NT2/D1 (cell line): ENCODE measurements around the gene CEMIP.

Experiments used
- DNase-seq: peaks from one replicate; pipeline ENCODE4 v3.0.0-alpha.2; 2011; ENCODE audit warnings: low read depth, low spot score
- H3K27me3 ChIP-seq: 2 replicates; pipeline ENCODE4 v1.6.0; 2011; ENCODE audit warnings: mild to moderate bottlenecking; ENCODE audit not compliant: insufficient read length, insufficient read depth
- H3K36me3 ChIP-seq: 2 replicates; pipeline ENCODE4 v1.6.1; 2011; ENCODE audit warnings: mild to moderate bottlenecking, low read length, mixed read lengths; ENCODE audit not compliant: insufficient read depth, insufficient read length
- H3K4me1 ChIP-seq: 2 replicates; pipeline ENCODE4 v1.5.1; 2011; ENCODE audit not compliant: insufficient read depth, insufficient read length
- H3K4me3 ChIP-seq: 2 replicates; pipeline ENCODE4 v1.5.1; 2011; ENCODE audit warnings: low read depth; ENCODE audit not compliant: insufficient read length
- H3K9ac ChIP-seq: 2 replicates; pipeline ENCODE4 v1.6.0; 2011; ENCODE audit warnings: low read depth; ENCODE audit not compliant: insufficient read length
- H3K9me3 ChIP-seq: 2 replicates; pipeline ENCODE4 v1.5.1; 2011; ENCODE audit warnings: mild to moderate bottlenecking, low read length; ENCODE audit not compliant: insufficient read depth
- SUZ12 ChIP-seq: IDR thresholded peaks from 2 replicates; pipeline ENCODE4 v1.6.1; 2011; ENCODE audit not compliant: insufficient read length, insufficient read depth; ENCODE audit errors: extremely low read depth
- YY1 ChIP-seq: IDR thresholded peaks from 2 replicates; pipeline ENCODE4 v1.6.1; 2011; ENCODE audit not compliant: insufficient read length, insufficient read depth
- ZNF274 ChIP-seq: IDR thresholded peaks from 2 replicates; pipeline ENCODE4 v1.6.1; 2011; ENCODE audit warnings: mild to moderate bottlenecking, low read depth, low read length

The CEMIP gene

DNA sequence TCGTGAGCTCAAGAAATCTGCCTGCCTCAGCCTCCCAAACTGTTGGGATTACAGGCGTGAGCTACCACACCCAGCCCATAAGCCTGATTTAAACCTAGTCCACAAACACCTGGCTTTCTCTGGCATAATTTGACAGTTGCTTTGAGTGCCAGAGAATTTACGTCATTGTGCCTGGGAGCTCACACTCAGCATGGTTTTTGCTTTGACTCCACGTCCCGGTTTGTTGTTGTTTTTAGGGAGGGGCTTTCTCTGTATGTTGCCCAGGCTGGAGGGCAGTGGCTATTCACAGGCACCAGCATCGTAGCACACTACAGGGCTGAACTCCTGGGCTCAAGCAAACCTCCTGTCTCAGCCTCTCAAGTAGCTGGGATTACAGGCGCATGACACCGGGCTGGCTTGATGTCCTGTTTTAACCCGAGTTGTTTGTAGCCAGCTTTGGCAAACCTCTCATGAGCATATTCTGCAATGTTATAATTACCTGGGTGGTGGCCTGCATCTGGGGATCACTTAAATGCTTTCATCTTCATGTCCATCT is 32.7 kb downstream of the CEMIP start:
- Histone ChIP-seq H3K9me3 (no peaks in the 10 kb centered on the region), H3K4me1 (no peaks in the 10 kb centered on the region), H3K36me3 (no peaks in the 10 kb centered on the region), H3K27me3 (no peaks in the 10 kb centered on the region), H3K4me3 (no peak overlapping the region), H3K9ac (no peak overlapping the region)
- DNase-seq: no peak
- no peak for TF ChIP-seq ZNF274
- no peak for TF ChIP-seq YY1
- no peak for TF ChIP-seq SUZ12

DNA sequence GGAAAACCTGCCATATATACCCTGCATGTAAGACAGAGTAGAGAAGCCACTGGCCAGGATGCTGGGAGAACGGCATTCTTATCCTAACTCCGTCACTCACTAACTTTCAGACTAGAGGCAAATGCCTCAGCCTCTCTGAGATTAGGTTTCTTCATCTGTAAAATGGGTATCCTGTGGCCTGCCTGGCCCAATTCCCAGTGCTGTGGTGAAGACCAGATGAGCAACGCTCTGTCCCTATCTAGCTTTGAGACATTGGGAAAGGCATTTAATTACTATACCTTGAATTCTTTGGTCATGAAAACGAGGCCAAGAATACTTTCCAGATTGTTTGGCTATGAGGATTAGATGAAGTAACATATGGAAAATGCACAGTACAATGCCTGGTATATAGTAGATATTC is 35.9 kb downstream of the CEMIP start:
- DNase-seq: no peak
- Histone ChIP-seq H3K36me3 (no peaks in the 10 kb centered on the region), H3K4me3 (no peak overlapping the region), H3K4me1 (no peaks in the 10 kb centered on the region), H3K9ac (no peak overlapping the region), H3K9me3 (no peaks in the 10 kb centered on the region), H3K27me3 (no peaks in the 10 kb centered on the region)
- no peak for TF ChIP-seq YY1
- TF ChIP-seq SUZ12: no peak

DNA sequence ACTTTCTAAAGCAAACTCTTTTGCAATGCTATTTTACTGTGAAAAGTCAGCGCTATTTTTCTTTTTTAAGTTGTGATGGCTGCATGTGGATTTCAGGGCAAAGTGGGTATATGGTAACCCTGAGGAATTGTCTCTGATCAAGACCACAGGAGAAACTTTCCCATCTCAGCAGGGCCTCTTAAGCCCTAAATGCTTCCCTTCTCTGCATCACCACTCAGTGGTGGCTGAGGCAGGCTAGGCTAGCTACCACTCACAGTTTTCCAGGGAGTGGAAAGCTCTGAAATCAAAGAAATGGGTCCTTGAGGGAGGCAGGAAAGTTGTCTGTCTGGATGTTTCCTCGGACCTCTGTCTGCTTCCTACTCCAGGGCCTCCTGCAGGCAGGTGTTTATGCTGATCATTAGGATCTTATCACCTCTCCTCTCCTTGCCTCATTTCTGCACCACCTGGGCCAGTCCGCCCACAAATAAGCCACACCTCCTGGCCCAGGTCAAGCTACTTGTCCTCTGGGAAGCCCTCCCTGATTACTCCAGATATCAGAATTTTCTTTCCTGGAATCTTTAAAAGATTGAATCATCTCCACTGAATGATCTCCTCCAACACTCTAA is 37.0 kb downstream of the CEMIP start:
- TF ChIP-seq YY1: no peak
- no peak for TF ChIP-seq SUZ12
- TF ChIP-seq ZNF274: no peak
- Histone ChIP-seq H3K9ac (no peak overlapping the region), H3K4me3 (no peak overlapping the region), H3K27me3 (no peaks in the 10 kb centered on the region), H3K36me3 (no peaks in the 10 kb centered on the region), H3K4me1 (no peaks in the 10 kb centered on the region), H3K9me3 (no peaks in the 10 kb centered on the region)
- DNase-seq: no peak

DNA sequence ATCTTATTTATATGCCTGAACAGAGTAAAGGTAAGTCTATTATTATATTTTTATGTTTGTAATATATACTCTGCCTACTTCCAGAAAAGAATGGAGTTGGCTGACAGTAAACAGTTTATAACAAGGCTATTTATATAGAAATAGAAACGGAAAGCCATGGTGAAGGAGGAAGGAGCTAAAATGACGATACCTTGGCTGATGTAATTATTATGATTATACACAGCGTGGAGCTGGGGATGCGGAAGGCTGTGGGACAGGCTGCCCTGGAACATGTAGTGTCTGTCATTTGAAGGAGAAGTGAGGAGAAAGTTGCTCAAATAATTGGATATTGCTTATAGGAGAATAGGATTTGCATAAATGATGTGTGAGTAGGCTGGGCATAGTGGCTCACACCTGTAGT is 37.8 kb downstream of the CEMIP start:
- TF ChIP-seq YY1: no peak
- no peak for TF ChIP-seq ZNF274
- no peak overlapping the region for H3K9ac ChIP-seq

DNA sequence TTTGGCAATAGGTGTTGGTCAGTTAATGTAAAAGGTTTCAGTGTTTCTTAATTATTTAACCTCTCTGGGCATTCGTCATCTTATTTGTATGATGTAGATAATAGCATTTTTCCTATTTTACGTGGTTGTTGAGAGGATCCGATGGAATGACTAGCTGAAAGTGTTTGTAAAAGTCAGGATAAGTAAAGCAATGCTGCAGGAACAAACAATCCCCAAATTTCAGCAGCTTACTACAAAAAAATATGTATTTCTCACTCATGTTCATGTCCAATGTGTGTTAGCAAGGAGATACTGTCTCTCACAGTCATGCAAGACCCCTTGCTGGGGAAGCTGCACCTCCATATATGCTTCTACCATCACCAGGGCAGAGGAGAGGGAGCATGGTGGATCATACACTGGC is 38.7 kb downstream of the CEMIP start:
- Histone ChIP-seq H3K4me1 (no peaks in the 10 kb centered on the region), H3K36me3 (no peaks in the 10 kb centered on the region), H3K9me3 (no peaks in the 10 kb centered on the region), H3K9ac (no peak overlapping the region), H3K27me3 (no peaks in the 10 kb centered on the region), H3K4me3 (no peak overlapping the region)
- no peak for DNase-seq
- no peak for TF ChIP-seq ZNF274
- no peak for TF ChIP-seq YY1
- TF ChIP-seq SUZ12: no peak

More for the DNA sequence above, 37.8 kb downstream of the CEMIP start:
- Histone ChIP-seq H3K27me3 (no peaks in the 10 kb centered on the region), H3K4me3 (no peak overlapping the region), H3K9me3 (no peaks in the 10 kb centered on the region), H3K36me3 (no peaks in the 10 kb centered on the region), H3K4me1 (no peaks in the 10 kb centered on the region)
- no peak for DNase-seq

DNA sequence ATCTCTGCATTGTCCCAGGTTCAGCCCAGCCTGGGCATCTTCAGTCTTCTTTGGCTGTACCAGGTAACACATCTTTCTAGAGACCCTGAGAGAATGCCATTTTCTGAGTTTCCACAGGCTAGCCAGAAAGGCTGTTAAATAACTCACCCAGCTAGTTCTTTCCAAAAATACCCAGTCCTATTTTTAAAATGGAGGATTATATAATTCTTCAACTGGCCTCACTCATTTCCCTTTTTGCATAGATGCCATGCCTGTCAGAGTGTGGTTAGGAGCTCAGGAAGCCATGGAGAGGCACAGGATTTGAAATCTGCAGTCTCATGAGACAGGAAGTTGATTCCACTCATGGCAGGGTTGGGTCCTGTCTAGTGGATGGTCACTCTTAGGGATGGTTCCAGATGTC is 39.8 kb downstream of the CEMIP start:
- H3K4me1 ChIP-seq: no peaks in the 10 kb centered on the region
- DNase-seq: no peak
- H3K4me3 ChIP-seq: no peak overlapping the region

DNA sequence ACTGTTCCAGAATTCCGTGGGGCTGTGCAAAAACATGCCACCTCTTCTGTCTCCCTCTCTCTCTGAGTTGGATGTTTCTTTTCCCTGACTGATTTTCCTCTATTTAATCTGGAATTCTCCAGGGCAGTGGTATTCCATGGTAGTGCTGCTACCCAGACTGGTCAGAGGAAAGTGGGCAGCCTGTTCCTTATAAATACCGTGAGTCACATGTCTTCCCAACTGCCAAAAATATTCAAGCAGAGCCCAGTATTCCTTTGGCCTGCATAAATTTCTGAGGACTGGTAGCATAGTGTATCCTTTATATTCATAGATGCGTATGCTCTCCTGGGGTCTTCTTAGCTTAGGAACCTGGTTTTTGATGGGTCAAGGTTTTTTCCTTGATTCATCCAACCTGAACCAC is 40.9 kb downstream of the CEMIP start:
- DNase-seq: no peak
- Histone ChIP-seq H3K9me3 (no peaks in the 10 kb centered on the region), H3K4me3 (no peak overlapping the region), H3K27me3 (no peaks in the 10 kb centered on the region), H3K9ac (no peak overlapping the region), H3K36me3 (no peaks in the 10 kb centered on the region), H3K4me1 (no peaks in the 10 kb centered on the region)
- TF ChIP-seq YY1: no peak
- TF ChIP-seq ZNF274: no peak
- no peak for TF ChIP-seq SUZ12

More for the DNA sequence above, 39.8 kb downstream of the CEMIP start:
- no peak for TF ChIP-seq ZNF274
- no peak for TF ChIP-seq SUZ12
- no peak for TF ChIP-seq YY1
- no peaks in the 10 kb centered on the region for H3K36me3 ChIP-seq
- H3K27me3 ChIP-seq: no peaks in the 10 kb centered on the region
- H3K9me3 ChIP-seq: no peaks in the 10 kb centered on the region
- no peak overlapping the region for H3K9ac ChIP-seq

DNA sequence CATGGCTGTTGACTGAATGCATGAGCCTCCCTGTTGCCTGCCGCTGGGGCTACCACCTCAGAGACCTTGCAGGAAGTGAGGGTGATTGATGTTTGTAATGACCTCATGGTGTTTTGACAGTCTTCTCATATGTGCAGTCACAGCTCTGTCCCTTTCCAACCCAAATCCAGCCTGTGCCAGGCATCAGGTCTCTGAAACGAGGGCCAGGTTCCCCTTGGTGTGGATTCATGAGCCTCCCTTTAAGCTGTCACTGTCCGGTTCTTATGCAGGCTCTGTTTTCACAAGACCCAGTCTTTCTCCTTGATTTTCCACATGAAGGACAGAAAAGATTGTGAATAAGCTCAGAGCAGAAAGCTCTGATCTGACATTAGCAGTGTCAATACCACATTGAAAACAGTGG is 43.1 kb downstream of the CEMIP start:
- Histone ChIP-seq H3K4me1 (no peaks in the 10 kb centered on the region), H3K27me3 (no peaks in the 10 kb centered on the region), H3K9ac (no peak overlapping the region), H3K36me3 (no peaks in the 10 kb centered on the region), H3K9me3 (no peaks in the 10 kb centered on the region), H3K4me3 (no peak overlapping the region)
- TF ChIP-seq ZNF274: no peak
- TF ChIP-seq YY1: no peak
- no peak for TF ChIP-seq SUZ12
- DNase-seq: no peak
